NB4 (cell line): ENCODE data around the gene NAA10.

Source experiments
- DNase-seq: peaks from one replicate; pipeline ENCODE4 v3.0.0; 2010; ENCODE audit warnings: low read depth
- H3K4me3 ChIP-seq: one replicate; pipeline ENCODE4 v1.5.1; 2011; ENCODE audit warnings: mild to moderate bottlenecking, low read depth, low read length, moderate library complexity
- CTCF ChIP-seq: IDR thresholded peaks from one replicate; pipeline ENCODE4 v1.5.1; 2012; ENCODE audit warnings: low read depth, low read length
- MAX ChIP-seq: IDR thresholded peaks from 2 replicates; pipeline ENCODE4 v1.6.1; 2011; ENCODE audit warnings: low read depth, low read length
- MYC ChIP-seq: IDR thresholded peaks from 2 replicates; pipeline ENCODE4 v1.6.1; 2011; ENCODE audit warnings: low read depth, low read length
- POLR2A ChIP-seq: IDR thresholded peaks from 2 replicates; pipeline ENCODE4 v1.6.1; 2011; ENCODE audit warnings: mild to moderate bottlenecking; ENCODE audit not compliant: insufficient read length; ENCODE audit errors: extremely low read depth

NAA10 gene

GRCh38 chrX:153921511-153922446 is 13.1 kb downstream of the NAA10 start:
- DNase-seq, result no peak
- H3K4me3 ChIP-seq, result no peak overlapping the region
- TF ChIP-seq MYC, result no peak
- TF ChIP-seq CTCF, result no peak
- no peak for TF ChIP-seq POLR2A
- TF ChIP-seq MAX, result no peak

GRCh38 chrX:153921070-153921469 is 13.8 kb downstream of the NAA10 start:
- DNase-seq, result no peak
- H3K4me3 ChIP-seq, result no peak overlapping the region
- TF ChIP-seq MYC (no peak), CTCF (no peak), POLR2A (no peak)

- DNase-seq, result no peak
- no peak for TF ChIP-seq POLR2A
- TF ChIP-seq MAX, result no peak
- TF ChIP-seq MYC, result no peak
- no peak for TF ChIP-seq CTCF
- H3K4me3 ChIP-seq, result no peak overlapping the region
These were observed 14.3 kb downstream of the NAA10 start for GRCh38 chrX:153920546-153920945.

- TF ChIP-seq POLR2A, result no peak
- no peak for TF ChIP-seq MYC
- no peak for TF ChIP-seq MAX
- TF ChIP-seq CTCF, result no peak
- no peak overlapping the region for H3K4me3 ChIP-seq
- DNase-seq, result no peak
These were observed 15.6 kb downstream of the NAA10 start for GRCh38 chrX:153919281-153919680.

GRCh38 chrX:153917869-153918268 is 17.0 kb downstream of the NAA10 start:
- no peak for DNase-seq
- no peak overlapping the region for H3K4me3 ChIP-seq
- no peak for TF ChIP-seq MYC
- TF ChIP-seq MAX, result no peak
- TF ChIP-seq CTCF, result no peak

GRCh38 chrX:153913701-153914100 is 21.1 kb downstream of the NAA10 start:
- no peak for TF ChIP-seq CTCF
- H3K4me3 ChIP-seq, result no peak overlapping the region
- DNase-seq, result no peak
